GM19468 (cell line): ENCODE results near the gene ATP6AP1.

Source experiments
- ATAC-seq: cut with Tn5 transposase; IDR thresholded peaks from one replicate; pipeline ENCODE4 v1.9.1; 2021; ENCODE audit warnings: mild to moderate bottlenecking, moderate library complexity, moderate number of reproducible peaks; ENCODE audit not compliant: unreplicated experiment; ENCODE audit errors: extremely low read depth

The ATP6AP1 gene

GRCh38 chrX:154443992-154444754 is 15.7 kb downstream of the ATP6AP1 start, which contains the start of gene FAM50A:
Gene FAM50A, plus strand, starts transcription at chrX:154444141. Its CDS starts 95 bp downstream, at chrX:154444236.
- ATAC-seq, result peak; percentile 13

GRCh38 chrX:154444755-154445246 is 16.3 kb downstream of the ATP6AP1 start:
- ATAC-seq, result no peak

GRCh38 chrX:154445776-154446175 is 17.3 kb downstream of the ATP6AP1 start:
- no peak for ATAC-seq

- no peak for ATAC-seq
Measured at GRCh38 chrX:154446430-154446829, 18.0 kb downstream of the ATP6AP1 start.

GRCh38 chrX:154448484-154448883 is 20.0 kb downstream of the ATP6AP1 start:
- ATAC-seq, result no peak

- no peak for ATAC-seq
Measured at GRCh38 chrX:154449618-154450017, 21.1 kb downstream of the ATP6AP1 start.

GRCh38 chrX:154450312-154450711 is 21.8 kb downstream of the ATP6AP1 start:
- no peak for ATAC-seq

- no peak for ATAC-seq
Measured at GRCh38 chrX:154452823-154453222, 24.3 kb downstream of the ATP6AP1 start.

GRCh38 chrX:154457491-154458115 is 29.1 kb downstream of the ATP6AP1 start:
- ATAC-seq, result no peak

GRCh38 chrX:154458116-154458953 is 29.9 kb downstream of the ATP6AP1 start, which contains the start of gene PLXNA3:
Gene PLXNA3, plus strand, starts transcription at chrX:154458281. Its CDS starts 1,903 bp downstream, at chrX:154460184.
- no peak for ATAC-seq

GRCh38 chrX:154458954-154459778 is 30.7 kb downstream of the ATP6AP1 start:
- ATAC-seq, result no peak

GRCh38 chrX:154459832-154460231 is 31.4 kb downstream of the ATP6AP1 start:
- ATAC-seq, result no peak

- ATAC-seq, result no peak
Measured at GRCh38 chrX:154460326-154460725, 31.8 kb downstream of the ATP6AP1 start.

GRCh38 chrX:154462396-154462795 is 33.9 kb downstream of the ATP6AP1 start:
- ATAC-seq, result no peak

GRCh38 chrX:154463611-154464220 is 35.2 kb downstream of the ATP6AP1 start:
- no peak for ATAC-seq

- no peak for ATAC-seq
Measured at GRCh38 chrX:154464806-154465365, 36.4 kb downstream of the ATP6AP1 start.

- ATAC-seq, result no peak
Measured at GRCh38 chrX:154465601-154466000, 37.1 kb downstream of the ATP6AP1 start.

- ATAC-seq, result no peak
Measured at GRCh38 chrX:154466036-154466435, 37.6 kb downstream of the ATP6AP1 start.

- ATAC-seq, result no peak
Measured at GRCh38 chrX:154466907-154467306, 38.4 kb downstream of the ATP6AP1 start.
